Suppressor macrophage treated with lipopolysaccharide for 4 hours (primary cell): ENCODE results near the gene TMIGD1.

Experiments
- DNase-seq: peaks from one replicate; pipeline ENCODE4 v3.0.0-alpha.2; 2020

The TMIGD1 gene, protein sequence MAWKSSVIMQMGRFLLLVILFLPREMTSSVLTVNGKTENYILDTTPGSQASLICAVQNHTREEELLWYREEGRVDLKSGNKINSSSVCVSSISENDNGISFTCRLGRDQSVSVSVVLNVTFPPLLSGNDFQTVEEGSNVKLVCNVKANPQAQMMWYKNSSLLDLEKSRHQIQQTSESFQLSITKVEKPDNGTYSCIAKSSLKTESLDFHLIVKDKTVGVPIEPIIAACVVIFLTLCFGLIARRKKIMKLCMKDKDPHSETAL

DNA sequence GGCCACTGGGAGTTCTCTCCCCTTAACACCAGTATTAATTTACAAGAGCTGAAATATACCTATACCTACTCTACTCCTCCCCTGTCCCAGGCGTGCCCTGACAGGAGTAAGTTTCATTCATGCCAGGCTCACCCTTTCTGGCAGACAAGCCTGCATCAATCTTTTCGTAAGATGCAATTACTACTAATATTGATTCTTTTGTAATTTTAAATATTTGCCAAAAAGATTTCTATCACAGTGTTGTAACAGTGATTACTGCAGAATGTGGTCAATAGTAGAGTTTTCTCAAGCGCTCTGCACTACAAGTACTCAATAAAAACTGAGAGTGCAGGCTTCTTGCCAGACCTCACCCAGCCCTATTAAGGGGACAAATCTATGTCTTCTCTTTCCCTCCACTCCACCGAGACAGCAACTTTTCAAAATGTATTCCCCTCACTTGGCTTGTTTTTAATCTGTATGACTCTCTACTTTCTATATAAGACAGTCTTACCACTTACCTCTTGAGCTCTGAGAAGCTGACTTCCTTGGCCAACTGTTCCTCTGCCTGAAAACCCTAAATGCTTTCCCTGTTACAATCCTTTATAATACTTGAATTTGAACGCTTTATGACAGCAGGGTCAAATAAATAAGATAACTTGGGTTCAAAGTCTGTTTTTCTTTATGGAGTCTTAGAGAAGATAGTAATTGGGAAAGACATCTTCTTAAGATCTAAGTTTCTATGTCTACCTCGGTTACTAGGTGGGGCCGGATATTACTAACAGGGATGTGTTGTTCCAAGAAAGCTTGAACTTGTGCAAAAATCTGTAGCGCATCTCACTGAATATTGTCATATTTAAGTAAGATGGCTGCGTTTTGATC is at the start of gene TMIGD1:
Gene TMIGD1 (minus strand): TSS at position 555 of the 858 bp plus-strand sequence. CDS start 1,924 bp downstream, outside the sequence.
- no peak for DNase-seq

DNA sequence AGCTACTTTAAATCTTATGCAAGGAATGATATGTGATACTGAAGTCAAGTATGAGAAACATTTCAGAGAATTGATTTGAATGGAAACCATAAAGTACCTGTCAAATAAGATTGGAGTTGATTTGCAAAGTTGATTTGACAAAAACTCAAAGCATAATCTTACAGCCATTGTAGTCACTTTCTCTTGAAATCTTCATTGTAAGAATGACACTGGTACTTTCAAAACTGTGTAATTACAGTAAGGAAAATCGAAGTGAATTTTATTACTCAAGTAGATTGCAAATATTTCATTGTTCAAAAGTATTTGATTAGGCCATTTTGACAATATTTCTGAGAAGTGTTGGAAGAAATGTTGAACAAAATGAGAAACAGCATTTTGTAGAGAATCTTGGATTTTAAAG is 48.5 kb upstream of the TMIGD1 start:
- DNase-seq: no peak

DNA sequence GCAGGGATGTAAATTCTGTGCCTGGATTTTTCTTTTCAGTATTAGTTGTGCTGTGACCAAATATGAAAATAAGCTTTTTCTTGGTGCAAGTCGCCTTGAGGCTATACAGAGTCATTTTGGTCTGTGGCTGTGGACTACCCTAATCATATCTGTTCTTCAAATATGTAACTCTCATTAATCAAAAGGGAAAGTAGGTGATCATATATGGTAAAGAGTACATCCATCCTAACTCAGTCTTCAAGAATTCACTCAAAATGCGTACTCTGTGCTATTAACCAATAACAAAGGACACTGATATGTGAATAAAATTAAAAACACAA is 47.4 kb upstream of the TMIGD1 start:
- DNase-seq: no peak

DNA sequence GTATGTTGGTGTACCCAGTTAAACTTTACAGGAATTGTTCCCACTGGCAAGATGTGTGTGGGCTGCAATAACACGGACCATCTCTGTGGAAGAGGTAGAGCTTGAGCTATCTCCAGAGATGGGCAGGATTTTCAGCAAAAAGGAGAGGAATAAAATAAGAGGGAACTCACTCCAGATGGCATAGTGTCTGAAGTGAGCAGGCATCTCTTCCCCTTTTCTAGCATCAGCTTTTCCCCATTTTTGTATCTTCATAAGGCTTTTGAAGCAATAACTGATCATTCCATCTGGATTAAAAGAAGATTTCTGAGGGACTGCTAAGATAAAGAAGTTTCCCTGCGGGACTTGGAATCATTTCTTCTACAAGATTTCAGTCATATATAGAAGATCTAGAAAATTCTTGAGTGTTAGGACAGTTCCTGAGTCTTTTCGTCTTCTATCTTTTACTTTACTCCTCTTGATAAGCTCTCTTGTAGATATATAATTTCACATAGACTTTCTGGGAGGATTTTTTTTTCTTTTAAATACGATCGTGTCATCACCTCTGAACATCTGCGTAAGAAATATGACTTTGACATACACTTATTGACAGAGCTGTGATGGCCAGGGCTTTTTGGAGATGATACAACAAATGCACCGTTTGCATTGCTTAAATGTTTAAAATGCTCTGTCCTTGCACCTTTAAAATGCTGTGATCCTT is 46.9 kb upstream of the TMIGD1 start:
- DNase-seq: peak; percentile 44

DNA sequence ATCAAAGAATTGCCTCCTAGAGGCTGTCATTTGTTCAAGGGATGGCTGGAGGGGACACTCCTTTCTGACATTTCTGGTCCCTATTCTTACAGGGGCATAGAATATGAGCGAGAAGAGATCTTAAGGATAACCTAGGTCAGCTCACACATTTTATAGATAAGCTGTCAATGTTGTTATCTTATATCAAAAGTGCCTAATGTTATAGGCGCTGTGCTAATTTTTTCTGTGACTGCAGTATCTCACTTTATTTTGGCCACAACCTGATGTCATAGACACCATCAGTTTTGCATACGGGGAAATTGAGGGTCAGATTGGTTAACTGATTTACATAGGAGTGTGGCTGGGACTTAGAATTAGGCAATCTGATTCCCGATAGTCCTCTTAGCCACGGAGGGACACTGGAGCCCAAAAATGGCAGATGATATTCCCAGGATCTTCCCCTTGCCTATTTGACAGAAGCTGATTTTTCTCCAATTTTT is 46.1 kb upstream of the TMIGD1 start:
- peak; percentile 86 for DNase-seq

DNA sequence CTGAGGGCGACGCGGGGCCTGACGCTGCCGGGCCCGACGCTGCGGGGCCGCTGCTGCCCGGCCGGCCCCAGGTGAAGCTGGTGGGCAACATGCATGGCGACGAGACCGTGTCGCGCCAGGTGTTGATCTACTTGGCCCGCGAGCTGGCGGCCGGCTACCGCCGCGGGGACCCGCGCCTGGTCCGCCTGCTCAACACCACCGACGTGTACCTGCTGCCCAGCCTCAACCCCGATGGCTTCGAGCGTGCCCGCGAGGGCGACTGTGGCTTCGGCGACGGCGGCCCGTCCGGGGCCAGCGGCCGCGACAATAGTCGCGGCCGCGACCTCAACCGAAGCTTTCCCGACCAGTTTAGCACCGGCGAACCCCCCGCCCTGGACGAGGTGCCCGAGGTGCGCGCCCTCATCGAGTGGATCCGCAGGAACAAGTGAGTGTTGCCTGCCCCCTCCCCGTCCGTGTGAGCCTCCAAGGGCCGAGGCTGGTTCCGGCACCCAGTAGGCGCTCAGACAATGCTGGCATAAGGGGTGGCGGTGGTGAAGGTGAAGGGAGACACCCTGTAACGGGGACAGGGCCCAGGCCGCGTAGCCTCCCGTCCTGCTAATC is 45.5 kb upstream of the TMIGD1 start:
- peak; percentile 24 for DNase-seq

DNA sequence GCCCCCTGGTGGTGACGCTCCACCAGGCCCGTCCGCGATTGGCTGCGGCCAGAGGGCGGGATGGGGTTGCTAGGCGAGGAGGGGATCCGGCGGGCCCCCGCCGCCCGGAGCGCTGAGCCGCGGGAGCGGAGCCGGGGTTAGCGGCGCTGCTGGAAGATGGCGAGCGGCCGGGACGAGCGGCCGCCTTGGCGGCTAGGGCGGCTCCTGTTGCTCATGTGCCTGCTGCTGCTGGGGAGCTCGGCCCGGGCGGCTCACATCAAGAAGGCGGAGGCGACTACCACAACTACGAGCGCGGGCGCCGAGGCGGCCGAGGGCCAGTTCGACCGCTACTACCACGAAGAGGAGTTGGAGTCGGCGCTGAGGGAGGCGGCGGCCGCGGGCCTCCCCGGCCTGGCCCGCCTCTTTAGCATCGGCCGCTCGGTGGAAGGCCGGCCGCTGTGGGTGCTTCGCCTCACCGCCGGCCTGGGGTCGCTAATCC is 45.0 kb upstream of the TMIGD1 start, which contains the start of gene CPD:
Gene CPD (plus strand): TSS at position 103 of the 478 bp plus-strand sequence. CDS start 54 bp downstream, at position 157.
- DNase-seq: peak; percentile 98

DNA sequence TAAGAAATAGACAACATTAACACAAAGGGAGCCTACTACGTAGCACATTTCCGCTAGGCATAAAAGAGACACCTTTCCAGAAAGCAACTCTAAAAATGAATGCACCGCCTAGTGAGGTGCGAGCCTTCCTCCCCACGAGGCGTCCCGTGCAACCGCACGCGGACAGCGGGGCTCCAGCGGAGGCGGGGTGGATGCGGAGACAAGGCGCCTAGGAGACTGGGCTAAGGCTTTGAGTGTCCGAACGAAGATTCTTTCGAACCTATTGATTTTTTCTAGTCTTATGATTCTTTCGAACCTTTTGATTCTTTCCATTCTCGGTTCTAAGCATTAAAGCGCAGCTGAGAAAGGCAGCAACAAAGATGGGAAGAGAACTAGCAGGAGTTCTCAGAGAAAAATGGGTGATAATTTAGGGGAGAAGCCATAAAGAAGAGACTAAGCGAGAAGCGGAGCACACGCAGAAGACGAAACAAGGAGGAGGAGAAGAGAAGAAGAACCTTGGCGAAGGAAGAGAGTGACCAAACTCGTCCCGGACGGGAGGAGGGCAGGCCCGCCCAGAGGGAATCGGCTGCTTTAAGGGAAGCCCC is 44.5 kb upstream of the TMIGD1 start:
- DNase-seq: peak; percentile 35

DNA sequence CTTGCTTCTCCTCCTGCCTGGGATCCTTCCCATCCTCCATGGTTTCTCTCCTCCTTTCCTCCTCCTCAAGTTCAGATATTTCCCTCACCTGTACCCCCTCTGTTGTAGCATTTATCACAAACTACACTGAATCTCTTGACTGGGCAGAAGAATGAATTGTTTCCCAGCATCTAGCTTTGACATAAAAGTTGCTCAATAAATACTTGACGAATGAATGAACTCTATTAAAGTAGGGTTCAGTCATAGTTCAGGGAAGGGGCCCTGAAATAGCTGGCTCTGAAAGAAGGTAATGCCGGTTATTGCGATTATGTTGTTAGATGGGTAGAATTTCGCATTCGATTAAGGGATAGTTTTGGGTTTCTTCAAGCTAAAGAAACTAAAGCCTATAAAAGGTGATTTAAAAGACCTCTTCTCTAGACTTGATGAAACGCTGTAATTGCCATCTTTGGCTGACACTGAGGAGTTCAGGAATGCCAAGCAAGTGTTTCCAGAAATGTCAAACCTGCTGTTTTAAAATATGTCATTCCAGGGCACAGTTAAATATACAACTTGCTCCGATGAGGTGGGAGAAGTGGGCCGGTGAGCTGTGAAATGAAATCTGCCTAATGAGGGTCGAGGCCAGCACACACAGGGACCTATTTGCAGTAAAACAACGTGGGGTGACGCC is 43.9 kb upstream of the TMIGD1 start:
- DNase-seq: no peak

DNA sequence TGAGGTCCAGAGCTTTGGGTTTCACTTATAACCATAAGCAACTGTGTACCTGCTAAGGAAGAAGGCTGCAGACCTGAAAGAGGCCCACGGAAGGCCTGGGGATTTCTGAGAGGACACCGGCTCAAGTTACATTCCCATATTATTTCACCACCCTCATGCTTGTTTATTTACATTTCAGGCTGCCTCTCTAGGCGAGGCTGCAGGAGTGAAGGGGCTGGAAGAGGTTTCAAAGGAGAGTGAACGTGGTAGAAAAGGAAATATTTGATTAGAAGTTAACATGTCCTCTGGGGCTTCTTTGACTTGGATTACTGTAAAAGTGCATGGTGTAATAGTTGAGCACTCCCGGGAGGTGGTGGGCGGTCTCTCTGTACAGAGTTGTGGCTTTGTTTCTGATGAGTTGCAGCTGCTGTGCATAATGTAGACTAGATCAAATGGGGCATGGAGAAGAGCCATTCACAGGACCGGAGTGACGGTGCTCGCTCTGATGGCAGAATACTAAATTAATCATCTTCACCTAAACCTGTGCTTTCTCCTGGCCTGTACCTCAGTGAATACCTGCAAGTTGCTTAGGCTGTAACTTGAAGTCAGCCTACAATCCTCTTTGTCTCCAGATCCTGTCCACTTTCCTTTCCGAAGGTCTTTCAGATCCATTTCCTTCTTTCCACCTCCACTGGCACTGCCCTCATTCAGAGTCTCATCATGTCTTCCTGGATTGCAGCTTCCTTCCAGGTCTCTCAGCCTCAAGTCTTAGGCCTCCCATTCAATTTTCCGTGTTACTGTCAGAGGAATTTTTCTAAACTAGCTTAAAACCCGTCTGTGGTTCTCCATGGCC is 43.0 kb upstream of the TMIGD1 start:
- DNase-seq: peak; percentile 62

DNA sequence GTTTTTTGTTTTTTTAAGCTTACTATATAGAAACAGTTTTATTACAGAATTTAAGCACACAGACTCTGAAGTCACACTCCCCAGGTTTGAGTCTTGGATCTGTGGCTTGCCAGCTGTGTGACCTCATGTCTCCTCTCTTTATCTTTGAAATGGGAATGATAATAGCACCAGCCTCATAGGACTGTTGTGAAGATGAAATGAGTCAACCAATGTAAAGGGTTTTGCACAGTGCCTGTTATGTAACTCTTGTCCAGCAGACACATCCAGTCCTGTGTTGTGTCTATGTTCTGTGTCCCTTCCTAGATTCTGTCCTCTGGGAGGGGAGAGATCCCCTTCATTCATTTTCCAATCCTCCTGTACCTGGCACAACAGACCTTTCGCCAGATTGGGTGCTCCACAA is 41.8 kb upstream of the TMIGD1 start:
- DNase-seq: peak; percentile 16

DNA sequence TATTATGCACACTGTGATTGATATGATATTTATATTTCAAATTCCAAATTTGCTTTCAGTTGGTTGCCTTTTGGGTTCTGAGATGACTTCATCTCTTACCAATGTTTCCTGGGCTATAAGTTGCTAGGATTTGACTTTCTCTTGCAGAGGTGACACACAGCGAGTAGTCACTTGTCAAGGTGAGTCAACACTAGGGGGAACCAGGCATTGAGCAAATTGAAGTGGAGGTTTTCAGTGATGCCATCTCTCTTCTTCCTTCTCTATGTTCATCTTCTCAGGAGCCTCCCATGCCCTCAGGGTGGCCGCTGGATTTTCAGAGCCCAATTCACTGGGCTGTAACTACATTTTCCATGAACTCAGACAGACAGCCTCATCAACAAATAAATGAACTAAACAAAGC is 38.9 kb upstream of the TMIGD1 start:
- DNase-seq: peak; percentile 35

DNA sequence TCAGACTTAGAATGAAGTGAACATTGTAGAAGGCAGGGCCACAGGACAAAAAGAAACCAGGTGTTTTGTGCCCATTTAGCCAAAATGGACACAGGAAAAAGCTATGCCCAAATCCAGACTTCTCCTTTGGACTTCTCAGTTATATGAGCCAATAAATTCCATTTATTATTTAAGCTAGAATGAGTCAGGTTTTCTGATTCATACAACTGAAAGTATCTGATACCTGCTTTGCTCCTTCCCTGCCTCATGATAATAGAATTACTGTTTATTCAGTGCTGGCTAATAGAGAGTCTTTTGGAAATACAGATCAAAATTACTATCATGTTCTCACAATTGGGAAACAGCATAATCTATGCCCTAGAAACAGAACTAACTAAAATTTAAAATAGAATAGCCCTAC is 36.1 kb upstream of the TMIGD1 start:
- DNase-seq: no peak

DNA sequence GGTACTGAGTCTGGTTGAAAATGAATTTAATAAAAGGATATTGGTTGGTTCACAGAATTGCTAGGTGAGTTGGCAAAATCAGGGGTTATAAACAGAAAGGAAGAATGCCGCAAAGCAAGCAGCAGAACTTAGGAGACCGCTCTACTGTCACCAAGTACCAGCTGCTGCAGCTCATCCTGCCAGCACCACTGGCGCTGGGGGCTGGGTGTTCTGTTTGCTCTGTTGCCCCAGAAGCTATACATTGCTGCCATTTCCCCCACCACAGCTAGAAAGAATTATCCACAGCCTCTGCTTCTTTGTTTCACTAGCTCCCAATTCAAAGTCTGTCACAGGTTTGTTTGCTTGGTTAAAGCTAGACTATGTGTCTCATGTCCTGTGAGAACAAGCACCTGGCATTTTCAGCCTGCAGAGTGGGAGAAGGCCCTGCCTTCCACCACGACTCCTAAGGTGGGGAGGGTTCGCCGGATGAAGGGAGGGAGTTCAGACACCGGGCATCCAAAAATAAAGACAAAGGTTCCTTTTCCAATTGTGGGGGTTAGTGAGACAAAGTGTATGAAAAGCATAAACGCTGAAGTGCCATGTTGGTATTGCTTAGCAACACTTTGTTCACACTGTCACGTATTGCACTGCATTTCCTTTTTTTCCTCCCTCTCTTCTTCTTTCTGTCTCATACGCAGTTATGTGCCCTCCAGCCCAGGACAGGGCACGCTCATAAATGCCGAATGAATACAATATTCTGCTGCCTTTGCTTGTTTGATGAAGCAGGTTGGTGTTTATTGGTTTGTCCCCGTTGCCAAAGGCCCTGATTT is 35.3 kb upstream of the TMIGD1 start:
- DNase-seq: peak; percentile 39

DNA sequence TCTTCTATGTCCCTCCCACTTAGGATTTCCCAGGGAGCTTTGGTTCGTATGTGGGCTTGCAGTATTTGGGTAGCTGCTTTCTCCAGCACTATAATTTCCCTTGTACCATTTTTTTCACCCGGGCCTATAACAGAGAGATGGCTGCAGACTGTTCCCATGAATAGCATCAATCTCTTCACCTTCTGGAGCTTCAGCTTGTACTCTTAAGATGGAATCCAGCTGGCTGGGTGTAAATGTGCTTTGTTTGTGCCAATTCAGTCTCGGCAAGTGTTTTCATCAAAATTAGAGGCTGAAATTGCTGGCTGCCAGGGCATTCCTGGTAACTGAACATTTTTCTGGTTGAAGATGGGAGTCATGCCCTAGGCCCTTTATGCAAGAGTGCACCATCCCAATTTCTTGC is 32.7 kb upstream of the TMIGD1 start:
- DNase-seq: no peak

DNA sequence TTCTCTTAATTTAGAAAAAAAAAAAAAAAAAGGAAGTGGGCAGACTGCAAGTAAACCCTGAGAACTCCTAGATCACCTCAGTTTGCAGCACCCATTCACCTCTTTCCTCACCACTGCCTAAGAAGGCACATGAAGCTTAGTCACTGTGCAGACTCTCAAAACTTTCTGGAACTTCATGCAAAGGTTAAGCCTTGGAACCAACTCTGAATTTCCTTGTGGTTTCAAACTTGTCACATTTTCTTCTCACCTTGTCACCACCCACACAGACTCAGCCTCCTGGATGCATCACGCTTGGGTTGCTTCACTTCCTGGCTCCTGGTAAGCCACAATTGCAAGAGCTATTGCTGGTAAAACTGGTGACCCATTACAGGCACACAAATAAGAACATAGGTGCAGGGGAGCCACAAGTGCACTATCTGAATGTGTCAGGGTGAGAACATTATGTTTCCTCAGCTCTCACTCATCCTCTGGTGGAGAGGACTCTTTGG is 29.9 kb upstream of the TMIGD1 start:
- no peak for DNase-seq

DNA sequence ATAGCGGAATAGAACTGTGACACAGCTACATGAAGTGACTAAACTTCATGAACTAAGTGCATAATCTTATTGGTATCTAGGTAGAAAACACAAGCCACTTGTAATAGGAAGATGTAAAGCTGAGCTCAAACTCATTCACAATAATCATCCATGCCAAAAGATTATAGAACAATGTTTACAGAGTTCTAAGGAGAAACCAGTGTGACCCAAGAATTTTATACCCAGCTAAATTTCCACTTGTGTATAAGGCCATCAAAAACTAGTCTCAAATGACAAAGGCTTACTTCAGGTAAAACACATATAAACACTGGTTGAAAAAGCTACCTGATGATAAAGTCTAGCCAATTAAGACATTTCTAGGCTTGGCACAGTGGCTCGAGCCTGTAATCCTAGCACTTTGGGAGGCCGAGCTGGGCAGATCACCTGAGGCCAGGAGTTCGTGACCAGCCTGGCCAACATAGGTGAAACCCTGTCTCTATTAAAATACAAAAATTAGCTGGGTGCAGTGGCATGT is 28.0 kb upstream of the TMIGD1 start:
- no peak for DNase-seq

DNA sequence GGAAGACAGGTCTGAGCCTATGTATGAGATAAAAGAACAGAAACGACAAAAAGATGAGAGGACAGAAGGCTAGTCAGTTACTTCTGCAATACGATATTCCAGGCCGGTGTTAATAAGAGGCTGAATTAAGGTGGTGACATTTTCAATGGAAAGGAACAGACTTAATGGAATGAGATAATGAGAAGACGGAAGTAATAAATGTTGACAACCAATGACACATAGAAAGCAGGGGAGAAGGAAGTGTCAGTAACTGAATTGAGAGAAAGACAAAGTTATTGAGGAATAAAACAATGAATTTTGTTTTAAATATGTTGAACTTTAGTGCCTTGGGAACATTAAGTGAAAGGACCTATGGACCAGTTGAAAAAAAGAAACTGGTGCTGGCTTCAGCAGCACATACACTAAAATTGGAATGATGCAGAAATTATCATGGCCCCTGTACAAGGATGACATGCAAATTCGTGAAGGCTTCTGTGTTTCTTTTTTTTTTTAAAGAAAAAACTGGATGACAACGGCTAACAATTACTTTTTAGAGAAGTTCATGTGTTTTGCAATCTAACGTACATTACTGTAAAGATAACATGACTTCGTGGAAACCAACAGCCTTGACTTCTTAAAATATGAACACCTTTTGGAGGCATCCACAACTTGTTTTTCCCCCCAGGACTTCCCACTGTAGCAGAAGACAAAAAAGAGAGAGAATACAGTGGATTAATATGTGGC is 26.4 kb upstream of the TMIGD1 start:
- DNase-seq: no peak
